Measurements from ENCODE around the gene COPS4.

GRCh38 chr4:83110970-83111750 is 76.2 kb downstream of the COPS4 start:
- no peak for TF ChIP-seq CTCF (IDR thresholded peaks at IDR 0.05)
- TF ChIP-seq POLR2A (IDR thresholded peaks at IDR 0.05), result no peak

Data from body of pancreas (tissue), 4 donors.